HEK293 (cell line): ENCODE data around the gene SUMF1.

Experiments used
- CTCF ChIA-PET: fragments of 350-600 bp; formaldehyde crosslinking; extraction: SDS; loops from one replicate; lab custom pipeline; 2021; ENCODE audit warnings: antibody characterized with exemption; lab: Yijun Ruan, JAX
- POLR2A ChIA-PET: fragments of 300-600 bp; formaldehyde crosslinking; extraction: SDS; loops from one replicate; lab custom pipeline; 2020; ENCODE audit warnings: antibody characterized with exemption, inconsistent platforms; lab: Yijun Ruan, JAX
- H3K27ac ChIP-seq: fragments of 200-500 bp; sonication (Bioruptor generic); 2 replicates; pipeline ENCODE4 v1.5.1; 2014; ENCODE audit warnings: low read depth, low read length, control low read depth, inconsistent platforms; ENCODE audit errors: extremely low read depth
- H3K36me3 ChIP-seq, 2 experiments: fragments of 200-500 bp in 1 of 2; sonication (Bioruptor generic) in 1 of 2; 1 replicate in 1 of 2; 2 replicates in 1 of 2; pipeline ENCODE4 v1.5.1; 2014 to 2017; ENCODE audit warnings: inconsistent platforms in 2 of 2, low read length in 2 of 2; ENCODE audit not compliant: control insufficient read depth in 2 of 2, insufficient read depth in 1 of 2
- H3K4me1 ChIP-seq: fragments of 200-500 bp; sonication (Bioruptor generic); 2 replicates; pipeline ENCODE4 v1.5.1; 2014; ENCODE audit warnings: mild to moderate bottlenecking, low read length, inconsistent platforms; ENCODE audit not compliant: control insufficient read depth, insufficient read depth
- H3K4me3 ChIP-seq: 2 replicates; pipeline ENCODE4 v1.5.1; 2011; ENCODE audit warnings: low read depth, mild to moderate bottlenecking, control low read depth, low read length, moderate library complexity
- H3K9me3 ChIP-seq: fragments of 200-500 bp; sonication (Bioruptor generic); 2 replicates; pipeline ENCODE4 v1.5.1; 2014; ENCODE audit warnings: low read depth, low read length, inconsistent platforms; ENCODE audit not compliant: control insufficient read depth, insufficient read depth
- HOXA7 ChIP-seq: sonication (generic); formaldehyde crosslinking; IDR thresholded peaks from 2 replicates; pipeline ENCODE4 v1.8.1; 2022; ENCODE audit warnings: missing genetic modification reagents, borderline replicate concordance
- MZF1 ChIP-seq: fragments of 450-650 bp; formaldehyde crosslinking; IDR thresholded peaks from 2 replicates; pipeline ENCODE4 v1.5.1; 2017; ENCODE audit warnings: missing biosample characterization, missing genetic modification characterization, borderline replicate concordance
- OSR2 ChIP-seq: fragments of 450-650 bp; formaldehyde crosslinking; IDR thresholded peaks from 2 replicates; pipeline ENCODE4 v1.5.1; 2016; ENCODE audit warnings: missing biosample characterization, missing genetic modification characterization
- PRDM1 ChIP-seq: fragments of 450-650 bp; formaldehyde crosslinking; IDR thresholded peaks from 2 replicates; pipeline ENCODE4; 2016; ENCODE audit warnings: missing biosample characterization, missing genetic modification characterization
- SCRT1 ChIP-seq: fragments of 450-650 bp; formaldehyde crosslinking; IDR thresholded peaks from 2 replicates; pipeline ENCODE4 v1.5.1; 2016; ENCODE audit warnings: missing biosample characterization, missing genetic modification characterization, borderline replicate concordance
- SETDB1 ChIP-seq: IDR thresholded peaks from one replicate; pipeline ENCODE4 v1.6.1; 2017; ENCODE audit warnings: mild to moderate bottlenecking, low read length, moderate library complexity, mixed read lengths; ENCODE audit not compliant: insufficient read length
- SP7 ChIP-seq: fragments of 450-650 bp; formaldehyde crosslinking; IDR thresholded peaks from 2 replicates; pipeline ENCODE4 v1.5.1; 2016; ENCODE audit warnings: missing biosample characterization, missing genetic modification characterization
- TRIM28 ChIP-seq: IDR thresholded peaks from 2 replicates; pipeline ENCODE4 v1.6.1; 2011; ENCODE audit warnings: low read length, control low read depth, borderline replicate concordance
- ZBTB1 ChIP-seq: fragments of 450-650 bp; formaldehyde crosslinking; IDR thresholded peaks from 2 replicates; pipeline ENCODE4 v1.5.1; 2016; ENCODE audit warnings: missing biosample characterization, missing genetic modification characterization
- ZBTB17 ChIP-seq: fragments of 450-650 bp; formaldehyde crosslinking; IDR thresholded peaks from 2 replicates; pipeline ENCODE4 v1.5.1; 2016; ENCODE audit warnings: missing biosample characterization, missing genetic modification characterization
- ZFP41 ChIP-seq: fragments of 450-650 bp; formaldehyde crosslinking; IDR thresholded peaks from 2 replicates; pipeline ENCODE4 v1.5.1; 2016; ENCODE audit warnings: missing biosample characterization, missing genetic modification characterization, borderline replicate concordance
- ZNF10 ChIP-seq: fragments of 450-650 bp; formaldehyde crosslinking; IDR thresholded peaks from 2 replicates; pipeline ENCODE4 v1.5.1; 2017; ENCODE audit warnings: missing biosample characterization, missing genetic modification characterization
- ZNF175 ChIP-seq: fragments of 450-650 bp; formaldehyde crosslinking; IDR thresholded peaks from 2 replicates; pipeline ENCODE4 v1.5.1; 2016; ENCODE audit warnings: missing biosample characterization, missing genetic modification characterization
- ZNF23 ChIP-seq: fragments of 450-650 bp; formaldehyde crosslinking; IDR thresholded peaks from 2 replicates; pipeline ENCODE4 v1.5.1; 2016; ENCODE audit warnings: missing biosample characterization, missing genetic modification characterization, borderline replicate concordance
- ZNF266 ChIP-seq: fragments of 450-650 bp; formaldehyde crosslinking; IDR thresholded peaks from 2 replicates; pipeline ENCODE4 v1.5.1; 2016; ENCODE audit warnings: missing biosample characterization, missing genetic modification characterization, low read depth
- ZNF280C ChIP-seq: fragments of 450-650 bp; formaldehyde crosslinking; IDR thresholded peaks from 2 replicates; pipeline ENCODE4 v1.5.1; 2016; ENCODE audit warnings: missing biosample characterization, missing genetic modification characterization
- ZNF335 ChIP-seq: fragments of 450-650 bp; formaldehyde crosslinking; conservative IDR thresholded peaks from 2 replicates; pipeline ENCODE4 v1.5.1; 2016; ENCODE audit warnings: missing biosample characterization, missing genetic modification characterization
- ZNF341 ChIP-seq: fragments of 450-650 bp; formaldehyde crosslinking; IDR thresholded peaks from 2 replicates; pipeline ENCODE4; 2016; ENCODE audit warnings: low read depth, missing biosample characterization, missing genetic modification characterization
- ZNF394 ChIP-seq: fragments of 450-650 bp; formaldehyde crosslinking; IDR thresholded peaks from 2 replicates; pipeline ENCODE4 v1.5.1; 2016; ENCODE audit warnings: missing biosample characterization, missing genetic modification characterization, mild to moderate bottlenecking, moderate library complexity, borderline replicate concordance
- ZNF510 ChIP-seq: fragments of 450-650 bp; formaldehyde crosslinking; IDR thresholded peaks from 2 replicates; pipeline ENCODE4 v1.5.1; 2018; ENCODE audit warnings: mild to moderate bottlenecking, missing genetic modification characterization, missing biosample characterization; ENCODE audit not compliant: insufficient replicate concordance
- ZNF555 ChIP-seq: fragments of 450-650 bp; formaldehyde crosslinking; conservative IDR thresholded peaks from 2 replicates; pipeline ENCODE4 v1.5.1; 2017; ENCODE audit warnings: missing biosample characterization, mild to moderate bottlenecking, missing genetic modification characterization, inconsistent platforms
- ZNF660 ChIP-seq: fragments of 450-650 bp; IDR thresholded peaks from 2 replicates; pipeline ENCODE4 v1.5.1; 2018; ENCODE audit warnings: missing biosample characterization, mild to moderate bottlenecking, missing genetic modification characterization
- TF ChIP-seq, protein P1 (sequence below): fragments of 450-650 bp; formaldehyde crosslinking; IDR thresholded peaks from 2 replicates; pipeline ENCODE4 v1.5.1; 2016; ENCODE audit warnings: missing biosample characterization, missing genetic modification characterization
- TF ChIP-seq, protein P2 (sequence below): fragments of 450-650 bp; formaldehyde crosslinking; IDR thresholded peaks from 2 replicates; pipeline ENCODE4 v1.5.1; 2016; ENCODE audit warnings: missing biosample characterization, missing genetic modification characterization

Gene SUMF1

GRCh38 chr3:4506559-4507023, 39.5 kb upstream of the SUMF1 start:
- ChIA-PET CTCF (interaction anchor here (0.6 kb wide), 1 partner anchor 30 kb away, joined by 6 read pairs; no protein-coding TSS in a partner anchor), POLR2A (interaction anchor here (1.9 kb wide), 1 partner anchor 14 kb away, joined by 6 read pairs; the partner anchor contains the start of gene ITPR1)
- H3K27ac ChIP-seq, result no peak overlapping the region
- H3K9me3 ChIP-seq, result no peaks in the 10 kb centered on the region
- no peak overlapping the region for H3K4me3 ChIP-seq
- H3K4me1 ChIP-seq, result peaks cover 8% of the 10 kb centered on the region
- no peaks in the 10 kb centered on the region for H3K36me3 ChIP-seq
- no peak for TF ChIP-seq ZBTB17 (tag by site-specific recombination)
- TF ChIP-seq ZFP41, result no peak
- no peak for TF ChIP-seq ZNF555 (tag by site-specific recombination)
- no peak for TF ChIP-seq HOXA7 (CRISPR knock-in tag)
- TF ChIP-seq SCRT1 (tag by site-specific recombination), result no peak
- TF ChIP-seq SETDB1, result no peak
- TF ChIP-seq ZNF335 (tag by site-specific recombination), result peak; percentile 39; the same call in 1 of the 2 replicates

GRCh38 chr3:4505688-4506558, 38.9 kb upstream of the SUMF1 start:
- no peak for TF ChIP-seq ZBTB1
- peak; percentile 32; the same call in 1 of the 2 replicates for TF ChIP-seq PRDM1 (tag by site-specific recombination)
- no peak for TF ChIP-seq ZNF510 (tag by site-specific recombination)
- Histone ChIP-seq H3K9me3 (no peaks in the 10 kb centered on the region), H3K36me3 (no peaks in the 10 kb centered on the region), H3K4me3 (no peak overlapping the region), H3K27ac (no peak overlapping the region), H3K4me1 (peaks cover 8% of the 10 kb centered on the region)
- POLR2A ChIA-PET, result interaction anchor here (1.9 kb wide), 1 partner anchor 13 kb away, joined by 7 read pairs; the partner anchor contains the start of gene ITPR1
- CTCF ChIA-PET, result interaction anchor here (0.6 kb wide), 1 partner anchor 31 kb away, joined by 6 read pairs; no protein-coding TSS in a partner anchor

- ChIA-PET CTCF (interaction anchor here (0.6 kb wide), 1 partner anchor 11 kb away, joined by 3 read pairs; the partner anchor contains the start of gene ITPR1), POLR2A (interaction anchor here (1.9 kb wide), 1 partner anchor 11 kb away, joined by 7 read pairs; the partner anchor contains the start of gene ITPR1)
- no peak overlapping the region; the same call in 1 of the 2 replicates for H3K27ac ChIP-seq
- peaks cover 0 to 3% of the 10 kb centered on the region in 2 experiments; a peak in 2 of 3 replicates for H3K36me3 ChIP-seq
- H3K4me3 ChIP-seq, result no peak overlapping the region
- H3K4me1 ChIP-seq, result peaks cover 8% of the 10 kb centered on the region
- no peaks in the 10 kb centered on the region for H3K9me3 ChIP-seq
- TF ChIP-seq ZNF394 (tag by site-specific recombination) (peak; percentile 58; the same call in 1 of the 2 replicates), SP7 (tag by site-specific recombination) (0 out of 2 replicates have a peak, but pooled peaks have one; percentile 29), ZNF341 (tag by site-specific recombination) (peak; percentile 94), ZNF23 (tag by site-specific recombination) (no peak), TRIM28 (no peak), ZNF660 (tag by site-specific recombination) (peak; percentile 68; the same call in 1 of the 2 replicates), OSR2 (tag by site-specific recombination) (peak; percentile 27; the same call in 1 of the 2 replicates), ZBTB1 (no peak), ZNF10 (no peak), PRDM1 (tag by site-specific recombination) (peak; percentile 28; the same call in 1 of the 2 replicates), MZF1 (tag by site-specific recombination) (peak; percentile 40; the same call in 1 of the 2 replicates), ZNF175 (tag by site-specific recombination) (no peak), ZNF280C (tag by site-specific recombination) (no peak), ZNF266 (tag by site-specific recombination) (no peak)
- TF ChIP-seq, protein P1, sequence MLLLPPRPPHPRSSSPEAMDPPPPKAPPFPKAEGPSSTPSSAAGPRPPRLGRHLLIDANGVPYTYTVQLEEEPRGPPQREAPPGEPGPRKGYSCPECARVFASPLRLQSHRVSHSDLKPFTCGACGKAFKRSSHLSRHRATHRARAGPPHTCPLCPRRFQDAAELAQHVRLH (tag by site-specific recombination), result peak; percentile 63; the same call in 1 of the 2 replicates
- TF ChIP-seq, protein P2, sequence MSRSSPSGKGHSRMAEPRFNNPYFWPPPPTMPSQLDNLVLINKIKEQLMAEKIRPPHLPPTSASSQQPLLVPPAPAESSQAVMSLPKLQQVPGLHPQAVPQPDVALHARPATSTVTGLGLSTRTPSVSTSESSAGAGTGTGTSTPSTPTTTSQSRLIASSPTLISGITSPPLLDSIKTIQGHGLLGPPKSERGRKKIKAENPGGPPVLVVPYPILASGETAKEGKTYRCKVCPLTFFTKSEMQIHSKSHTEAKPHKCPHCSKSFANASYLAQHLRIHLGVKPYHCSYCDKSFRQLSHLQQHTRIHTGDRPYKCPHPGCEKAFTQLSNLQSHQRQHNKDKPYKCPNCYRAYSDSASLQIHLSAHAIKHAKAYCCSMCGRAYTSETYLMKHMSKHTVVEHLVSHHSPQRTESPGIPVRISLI (tag by site-specific recombination), result 0 out of 2 replicates have a peak, but pooled peaks have one; percentile 30
Observed at GRCh38 chr3:4504340-4505261, 37.5 kb upstream of the SUMF1 start.
